ENCODE results near the gene CALHM4.

- TF ChIP-seq EZH2phosphoT487 (IDR thresholded peaks at IDR 0.05; ENCODE audit: unreplicated experiment) (no peak), CTCF (conservative IDR thresholded peaks at IDR 0.05; ENCODE audit: low read depth in 2 of 2) (no peak), ZNF114 (CRISPR knock-in tag; IDR thresholded peaks at IDR 0.05) (no peak), REST (IDR thresholded peaks at IDR 0.05; ENCODE audit: unreplicated experiment) (no peak), EZH2 (IDR thresholded peaks at IDR 0.05; ENCODE audit: low read depth, unreplicated experiment) (no peak), NANOG (IDR thresholded peaks at IDR 0.05; ENCODE audit: borderline replicate concordance) (no peak), ZNF331 (CRISPR knock-in tag; IDR thresholded peaks at IDR 0.05; ENCODE audit: low read depth) (no peak), POLR2AphosphoS5 (IDR thresholded peaks at IDR 0.05; ENCODE audit: low read depth) (no peak)
Measured at GRCh38 chr6:116568821-116569755, 15.5 kb downstream of the CALHM4 start.

Measured in GM23338 (cell line).